Measurements from ENCODE around the gene KIF7.

The KIF7 gene

GRCh38 chr15:89679212-89679611, 23.9 kb upstream of the KIF7 start, which contains the start of gene PLIN1:
Gene PLIN1 (minus strand): TSS chr15:89679367. CDS start chr15:89677489, 1,878 bp downstream.
- Histone ChIP-seq H3K4me3 (ENCODE audit: low read depth, low read length) (no peak within 1 kb of the TSS), H3K9me3 (ENCODE audit: severe bottlenecking) (no peaks in the 10 kb centered on the region), H3K36me3 (no peaks in the 10 kb centered on the region), H3K27ac (no peak within 1 kb of the TSS), H3K27me3 (ENCODE audit: insufficient read depth, low read depth, severe bottlenecking) (no peaks in the 10 kb centered on the region)
- DNase-seq, result no peak
- TF ChIP-seq, protein P1, sequence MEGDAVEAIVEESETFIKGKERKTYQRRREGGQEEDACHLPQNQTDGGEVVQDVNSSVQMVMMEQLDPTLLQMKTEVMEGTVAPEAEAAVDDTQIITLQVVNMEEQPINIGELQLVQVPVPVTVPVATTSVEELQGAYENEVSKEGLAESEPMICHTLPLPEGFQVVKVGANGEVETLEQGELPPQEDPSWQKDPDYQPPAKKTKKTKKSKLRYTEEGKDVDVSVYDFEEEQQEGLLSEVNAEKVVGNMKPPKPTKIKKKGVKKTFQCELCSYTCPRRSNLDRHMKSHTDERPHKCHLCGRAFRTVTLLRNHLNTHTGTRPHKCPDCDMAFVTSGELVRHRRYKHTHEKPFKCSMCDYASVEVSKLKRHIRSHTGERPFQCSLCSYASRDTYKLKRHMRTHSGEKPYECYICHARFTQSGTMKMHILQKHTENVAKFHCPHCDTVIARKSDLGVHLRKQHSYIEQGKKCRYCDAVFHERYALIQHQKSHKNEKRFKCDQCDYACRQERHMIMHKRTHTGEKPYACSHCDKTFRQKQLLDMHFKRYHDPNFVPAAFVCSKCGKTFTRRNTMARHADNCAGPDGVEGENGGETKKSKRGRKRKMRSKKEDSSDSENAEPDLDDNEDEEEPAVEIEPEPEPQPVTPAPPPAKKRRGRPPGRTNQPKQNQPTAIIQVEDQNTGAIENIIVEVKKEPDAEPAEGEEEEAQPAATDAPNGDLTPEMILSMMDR (IDR thresholded peaks at IDR 0.05; ENCODE audit: low read depth, low read length), result no peak

DNA sequence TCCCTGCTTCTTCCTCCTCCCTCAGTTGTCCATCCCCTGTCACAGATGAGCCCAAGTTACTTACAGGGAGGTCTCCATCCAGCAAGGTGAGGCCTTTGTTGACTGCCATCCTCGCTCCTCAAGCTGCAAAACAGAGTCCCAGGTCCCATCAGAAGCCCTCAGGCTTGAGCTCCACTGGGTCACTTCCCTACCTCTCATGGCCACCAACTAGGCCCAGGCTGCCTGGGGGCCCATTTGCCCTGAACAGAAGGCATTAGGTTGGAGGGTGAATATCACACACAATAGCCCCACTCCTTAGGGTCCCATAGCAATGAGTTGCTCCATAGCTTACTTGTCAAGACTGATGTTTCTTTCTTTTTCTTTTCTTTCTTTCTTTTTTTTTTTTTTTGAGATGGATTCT, 22.1 kb upstream of the KIF7 start:
- H3K27ac ChIP-seq, result no peak overlapping the region
- H3K4me3 ChIP-seq (ENCODE audit: low read depth, low read length), result no peak overlapping the region
- no peaks in the 10 kb centered on the region for H3K27me3 ChIP-seq (ENCODE audit: insufficient read depth, low read depth, severe bottlenecking)
- no peaks in the 10 kb centered on the region for H3K36me3 ChIP-seq
- DNase-seq, result no peak
- TF ChIP-seq, protein P1 (IDR thresholded peaks at IDR 0.05; ENCODE audit: low read depth, low read length), result no peak
- no peaks in the 10 kb centered on the region for H3K9me3 ChIP-seq (ENCODE audit: severe bottlenecking)

GRCh38 chr15:89675606-89676005, 20.3 kb upstream of the KIF7 start:
- Histone ChIP-seq H3K9me3 (ENCODE audit: severe bottlenecking) (no peaks in the 10 kb centered on the region), H3K27ac (no peak overlapping the region), H3K27me3 (ENCODE audit: insufficient read depth, low read depth, severe bottlenecking) (no peaks in the 10 kb centered on the region), H3K4me3 (ENCODE audit: low read depth, low read length) (no peak overlapping the region), H3K36me3 (no peaks in the 10 kb centered on the region)
- DNase-seq, result no peak
- TF ChIP-seq, protein P1 (IDR thresholded peaks at IDR 0.05; ENCODE audit: low read depth, low read length), result no peak

- H3K4me3 ChIP-seq (ENCODE audit: low read depth, low read length), result no peak overlapping the region
- H3K27ac ChIP-seq, result no peak overlapping the region
- H3K9me3 ChIP-seq (ENCODE audit: severe bottlenecking), result no peaks in the 10 kb centered on the region
- no peak for DNase-seq
- no peaks in the 10 kb centered on the region for H3K36me3 ChIP-seq
- TF ChIP-seq, protein P1 (IDR thresholded peaks at IDR 0.05; ENCODE audit: low read depth, low read length), result no peak
- H3K27me3 ChIP-seq (ENCODE audit: insufficient read depth, low read depth, severe bottlenecking), result no peaks in the 10 kb centered on the region
These were observed 19.3 kb upstream of the KIF7 start for GRCh38 chr15:89674526-89674925.

DNA sequence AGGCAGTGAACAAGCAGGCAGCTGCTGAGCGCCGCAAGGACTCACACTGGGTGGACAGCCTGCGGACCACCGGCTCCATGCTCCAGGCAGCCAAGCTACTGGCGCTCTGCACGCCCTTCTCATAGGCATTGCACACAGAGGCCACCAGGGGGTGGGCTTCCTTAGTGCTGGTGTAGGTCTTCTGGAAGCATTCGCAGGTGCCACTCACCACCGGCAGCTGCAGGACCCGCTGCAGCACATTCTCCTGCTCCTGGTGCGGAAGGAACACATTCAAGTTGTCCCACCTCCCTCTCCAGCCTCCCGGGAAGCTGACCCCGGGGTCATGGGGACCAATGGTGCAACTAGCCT, 17.9 kb upstream of the KIF7 start:
- H3K27me3 ChIP-seq (ENCODE audit: insufficient read depth, low read depth, severe bottlenecking), result no peaks in the 10 kb centered on the region
- H3K36me3 ChIP-seq, result no peaks in the 10 kb centered on the region
- TF ChIP-seq, protein P1 (IDR thresholded peaks at IDR 0.05; ENCODE audit: low read depth, low read length), result peak; percentile 83
- no peaks in the 10 kb centered on the region for H3K9me3 ChIP-seq (ENCODE audit: severe bottlenecking)
- H3K4me3 ChIP-seq (ENCODE audit: low read depth, low read length), result no peak overlapping the region
- peak; percentile 53 for DNase-seq
- H3K27ac ChIP-seq, result no peak overlapping the region
